BLaER1 treated with 17β-estradiol and CSF1 and Interleukin-3, amounts not matched to agents 10 nM and 100 nM (cell line): ENCODE results near the gene LYSMD4.

Experiments used
- H3K27ac ChIP-seq, 11 experiments: shearing (Covaris generic); formaldehyde crosslinking; 2 replicates each; pipeline ENCODE4 v1.8.1; 2022
- H3K27me3 ChIP-seq, 11 experiments: shearing (Covaris generic); formaldehyde crosslinking; 2 replicates each; pipeline ENCODE4 v1.8.1; 2022
- H3K36me3 ChIP-seq, 11 experiments: shearing (Covaris generic); formaldehyde crosslinking; 2 replicates each; pipeline ENCODE4 v1.8.1; 2022
- H3K4me1 ChIP-seq, 10 experiments: shearing (Covaris generic); formaldehyde crosslinking; 2 replicates each; pipeline ENCODE4 v1.8.1; 2022
- H3K4me2 ChIP-seq, 11 experiments: shearing (Covaris generic); formaldehyde crosslinking; 2 replicates each; pipeline ENCODE4 v1.8.1; 2022
- H3K4me3 ChIP-seq, 10 experiments: shearing (Covaris generic); formaldehyde crosslinking; 2 replicates each; pipeline ENCODE4 v1.8.1; 2022
- H3K9ac ChIP-seq, 11 experiments: shearing (Covaris generic); formaldehyde crosslinking; 2 replicates each; pipeline ENCODE4 v1.8.1; 2022
- H3K9me3 ChIP-seq, 11 experiments: shearing (Covaris generic); formaldehyde crosslinking; replicated peaks in 1 of 11; 2 replicates each; pipeline ENCODE4 v1.8.1; 2022
- H4K20me1 ChIP-seq, 11 experiments: shearing (Covaris generic); formaldehyde crosslinking; 2 replicates each; pipeline ENCODE4 v1.8.1; 2022
- Cebpa-rat ChIP-seq, 11 experiments: shearing (Covaris generic); IDR thresholded peaks; 2 replicates each; pipeline ENCODE4 v1.8.1; 2022

Gene LYSMD4

DNA sequence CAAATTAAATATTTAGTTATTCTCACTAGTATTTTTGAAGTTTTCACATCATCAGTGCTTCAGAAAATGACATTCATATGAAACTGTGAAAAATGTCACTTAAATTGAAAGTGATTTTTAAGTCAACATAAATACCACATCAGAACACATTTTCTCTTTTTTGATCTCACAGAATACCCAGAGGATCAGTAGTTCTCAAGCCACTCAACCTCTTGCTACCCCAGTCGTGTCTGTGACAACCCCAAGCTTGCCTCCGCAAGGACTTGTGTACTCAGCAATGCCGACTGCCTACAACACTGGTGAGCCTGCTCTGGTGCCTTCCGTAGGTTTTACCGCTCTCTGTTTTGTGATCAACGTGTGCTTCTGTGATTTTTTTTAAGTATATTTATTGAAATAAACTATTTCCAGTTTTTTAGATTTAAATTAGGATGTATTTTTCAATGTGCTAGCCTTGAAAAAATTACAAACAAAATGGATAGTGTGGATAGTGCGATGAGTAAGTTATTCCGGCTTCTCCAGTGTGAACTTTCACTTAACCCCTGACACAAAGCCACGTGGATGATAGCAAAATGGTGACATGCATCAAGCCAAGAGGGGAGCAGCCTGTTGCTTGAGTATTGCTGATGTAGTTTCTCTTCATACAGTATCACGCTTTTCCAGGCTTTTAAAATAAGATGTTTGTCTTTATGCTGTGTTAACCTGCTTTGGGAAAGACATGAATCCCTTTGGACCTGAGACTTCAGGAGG lies 26.5 kb downstream of the LYSMD4 start:
- Histone ChIP-seq H3K9ac (peak overlapping the region in 4 of 11 experiments; percentile 33 to 45 (median 40); a peak in 6 of 22 replicates), H3K4me1 (peaks cover 66 to 100% (median 93%) of the 10 kb centered on the region in 10 experiments), H3K4me2 (peak overlapping the region; percentile 52 to 71 (median 65)), H3K27ac (peak overlapping the region in 7 of 11 experiments; percentile 2 to 39 (median 31); a peak in 12 of 22 replicates), H4K20me1 (peaks cover 16 to 63% (median 40%) of the 10 kb centered on the region in 11 experiments; a peak in 21 of 22 replicates), H3K4me3 (no peak overlapping the region), H3K9me3 (no peaks in the 10 kb centered on the region), H3K27me3 (no peaks in the 10 kb centered on the region), H3K36me3 (peaks cover 36 to 67% (median 54%) of the 10 kb centered on the region in 11 experiments)
- no peak for TF ChIP-seq Cebpa-rat (IDR thresholded peaks at IDR 0.05)

DNA sequence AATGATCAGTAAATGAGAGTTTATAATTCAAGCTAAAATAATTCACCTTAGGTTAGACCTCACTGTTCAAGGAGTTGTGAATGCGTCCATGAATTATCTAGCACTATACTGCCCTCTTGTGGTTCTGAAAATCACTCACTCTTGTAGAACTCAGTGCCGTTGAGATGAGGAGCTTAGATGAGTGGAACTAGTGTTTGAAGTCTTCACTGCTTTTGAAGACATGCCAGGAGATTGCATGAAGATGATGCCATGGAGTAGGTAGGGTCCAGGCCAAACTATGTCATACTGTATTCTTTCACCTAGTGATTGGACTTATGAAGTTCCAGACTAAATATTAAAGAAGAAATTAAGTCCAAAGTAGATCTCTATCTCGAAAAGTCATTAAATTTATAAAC lies 28.8 kb downstream of the LYSMD4 start:
- peak overlapping the region in 7 of 11 experiments; percentile 18 to 81 (median 63); a peak in 9 of 22 replicates for H3K27ac ChIP-seq
- peaks cover 62 to 86% (median 74%) of the 10 kb centered on the region in 10 experiments for H3K4me1 ChIP-seq
- peak overlapping the region in 6 of 11 experiments; percentile 60 to 80 (median 62); a peak in 12 of 22 replicates for H3K4me2 ChIP-seq
- no peaks in the 10 kb centered on the region for H3K9me3 ChIP-seq
- peaks cover 13 to 46% (median 36%) of the 10 kb centered on the region in 11 experiments; a peak in 20 of 22 replicates for H3K36me3 ChIP-seq
- H3K4me3 ChIP-seq: no peak overlapping the region
- no peak for TF ChIP-seq Cebpa-rat (IDR thresholded peaks at IDR 0.05)
- peak overlapping the region in 5 of 11 experiments; percentile 36 to 69 (median 67); a peak in 8 of 22 replicates for H3K9ac ChIP-seq
- H3K27me3 ChIP-seq: no peaks in the 10 kb centered on the region
- peaks cover 0 to 40% (median 17%) of the 10 kb centered on the region in 11 experiments; a peak in 17 of 22 replicates for H4K20me1 ChIP-seq

DNA sequence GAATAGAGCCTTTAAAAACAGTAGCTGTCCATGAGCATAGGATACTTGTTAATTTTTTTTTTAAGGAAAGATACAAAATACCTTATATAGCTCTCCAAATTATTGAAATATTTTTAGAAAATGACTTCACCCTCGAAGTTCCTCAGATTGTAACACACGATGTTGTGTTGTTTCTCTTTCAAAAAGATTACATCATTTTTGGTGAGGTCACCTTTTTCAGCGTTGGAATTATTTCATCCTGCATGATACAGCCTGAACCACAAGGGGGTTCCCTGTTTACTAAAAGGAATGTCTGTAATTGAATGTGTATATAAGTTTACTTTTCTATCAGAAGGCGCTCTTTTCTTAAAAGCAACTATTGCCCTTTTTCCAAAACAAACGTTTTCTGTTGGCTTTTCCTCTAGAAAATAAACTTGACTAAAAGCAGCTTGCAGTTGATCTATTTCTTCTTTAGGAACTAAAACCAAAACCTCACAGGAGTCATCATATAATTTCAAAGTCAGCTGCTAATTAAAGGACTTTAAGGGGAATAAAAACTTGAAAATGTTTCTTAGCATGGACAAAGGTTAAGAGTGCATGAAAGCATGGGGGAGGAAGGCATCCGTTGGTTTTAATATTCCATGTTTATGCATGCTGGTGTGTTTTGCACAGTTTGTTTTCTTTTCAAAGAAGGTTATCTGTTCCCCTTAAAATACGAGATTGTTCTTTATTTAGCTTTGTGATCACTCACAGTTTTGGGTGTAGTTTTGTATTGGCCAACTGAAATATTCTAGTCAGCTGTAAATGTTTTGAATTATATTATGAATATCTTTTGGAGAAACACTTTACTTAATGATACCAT lies 29.4 kb downstream of the LYSMD4 start:
- Histone ChIP-seq H3K36me3 (peaks cover 7 to 46% (median 35%) of the 10 kb centered on the region in 11 experiments; a peak in 18 of 22 replicates), H3K9ac (peak overlapping the region in 10 of 11 experiments; percentile 10 to 69 (median 56); a peak in 17 of 22 replicates), H3K4me2 (peak overlapping the region; percentile 45 to 80 (median 60); a peak in 20 of 22 replicates), H3K4me3 (no peak overlapping the region), H3K27me3 (no peaks in the 10 kb centered on the region), H3K27ac (peak overlapping the region; percentile 27 to 81 (median 64); a peak in 21 of 22 replicates), H3K4me1 (peaks cover 57 to 80% (median 68%) of the 10 kb centered on the region in 10 experiments), H3K9me3 (no peaks in the 10 kb centered on the region), H4K20me1 (peaks cover 0 to 34% (median 11%) of the 10 kb centered on the region in 11 experiments; a peak in 14 of 22 replicates)
- TF ChIP-seq Cebpa-rat (IDR thresholded peaks at IDR 0.05): peak in 3 of 11 experiments; percentile 20 to 48 (median 32); a peak in 3 of 22 replicates

DNA sequence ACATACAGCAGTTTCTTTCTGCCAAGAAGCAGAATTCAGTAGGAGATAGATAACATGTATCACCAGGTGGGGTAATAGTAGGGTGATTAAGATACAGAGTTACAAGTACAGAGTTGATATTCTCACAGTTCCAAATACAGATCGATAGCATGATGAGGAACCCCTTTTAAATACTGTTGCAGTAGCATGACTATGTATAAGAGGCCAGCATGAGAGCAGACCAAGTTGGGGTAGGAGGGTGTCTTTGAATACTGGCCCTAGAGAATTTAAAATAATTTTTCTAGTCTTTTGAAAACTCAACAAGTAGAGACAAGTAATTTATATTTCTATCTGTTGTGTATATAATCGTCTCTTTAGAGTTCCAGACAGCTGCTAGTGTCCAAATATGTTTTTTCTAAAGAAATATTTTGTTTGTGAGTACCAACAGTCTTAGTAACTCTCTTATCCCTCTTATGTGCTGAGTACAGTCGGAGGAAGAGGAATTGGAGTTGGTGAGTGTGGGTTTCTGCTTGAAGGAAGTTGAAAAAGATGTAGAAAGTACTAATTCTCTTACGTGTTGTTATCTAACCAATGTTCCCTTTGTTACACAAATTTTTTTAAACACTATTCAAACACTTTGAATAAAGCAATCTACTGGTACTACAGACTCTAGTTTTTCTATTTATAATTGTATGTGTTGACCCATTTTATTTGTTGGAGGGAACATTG lies 30.2 kb downstream of the LYSMD4 start:
- Histone ChIP-seq H3K4me1 (peaks cover 49 to 72% (median 60%) of the 10 kb centered on the region in 10 experiments), H3K27me3 (no peaks in the 10 kb centered on the region), H3K4me3 (no peak overlapping the region), H3K9ac (peak overlapping the region; percentile 2 to 69 (median 56); a peak in 17 of 22 replicates), H4K20me1 (peaks cover 0 to 26% (median 5%) of the 10 kb centered on the region in 11 experiments; a peak in 7 of 22 replicates), H3K4me2 (peak overlapping the region; percentile 45 to 80 (median 60); a peak in 20 of 22 replicates), H3K36me3 (peaks cover 10 to 46% (median 29%) of the 10 kb centered on the region in 11 experiments; a peak in 20 of 22 replicates), H3K9me3 (no peaks in the 10 kb centered on the region), H3K27ac (peak overlapping the region; percentile 27 to 81 (median 64); a peak in 21 of 22 replicates)
- no peak for TF ChIP-seq Cebpa-rat (IDR thresholded peaks at IDR 0.05)

DNA sequence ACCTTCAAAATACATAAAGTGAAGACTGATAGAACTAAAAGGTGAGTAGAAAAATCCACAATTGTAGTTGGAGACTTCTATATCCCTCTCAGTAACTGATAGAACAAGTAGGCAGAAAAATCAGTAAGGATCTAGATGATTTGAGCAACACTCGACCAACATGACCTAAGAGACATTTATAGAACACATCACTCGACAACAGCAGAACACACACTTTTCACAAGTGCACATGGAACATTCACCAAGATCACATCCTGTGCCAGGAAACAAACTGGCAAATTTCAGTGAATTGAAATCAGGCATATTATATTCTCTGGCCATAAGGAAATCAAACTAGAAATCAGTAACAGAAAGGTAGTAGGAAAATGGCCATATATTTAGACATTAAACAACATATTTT lies 37.1 kb downstream of the LYSMD4 start:
- Histone ChIP-seq H3K36me3 (peaks cover 56 to 87% (median 78%) of the 10 kb centered on the region in 11 experiments), H4K20me1 (0 out of 22 replicates have a peak, but pooled peaks cover 0 to 6% (median 0%) of the 10 kb centered on the region in 11 experiments), H3K27ac (no peak overlapping the region), H3K4me3 (no peak overlapping the region), H3K4me2 (no peak overlapping the region), H3K9ac (no peak overlapping the region), H3K4me1 (peaks cover 0 to 4% (median 0%) of the 10 kb centered on the region in 10 experiments; a peak in 3 of 20 replicates), H3K9me3 (no peaks in the 10 kb centered on the region), H3K27me3 (no peaks in the 10 kb centered on the region)
- no peak for TF ChIP-seq Cebpa-rat (IDR thresholded peaks at IDR 0.05)

DNA sequence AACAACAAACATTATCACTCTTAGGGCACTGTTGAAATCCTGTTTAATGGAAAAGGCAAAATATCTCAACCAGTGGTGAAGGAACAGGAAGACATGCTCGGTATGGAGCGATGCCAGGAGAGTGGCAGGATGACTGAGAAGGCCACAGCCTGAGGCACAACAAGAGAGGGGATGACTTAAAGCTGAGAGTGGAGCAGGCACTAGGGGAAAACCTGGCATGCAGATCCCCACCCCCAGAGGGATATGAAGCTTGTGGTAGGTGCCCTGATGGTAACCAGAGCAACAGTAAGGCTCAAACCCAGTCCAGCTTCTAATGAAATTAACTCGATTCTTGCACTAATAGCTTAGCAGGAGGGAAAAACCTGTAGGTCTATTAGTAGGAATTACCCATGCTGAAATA lies 40.4 kb downstream of the LYSMD4 start:
- no peak overlapping the region for H3K9ac ChIP-seq

DNA sequence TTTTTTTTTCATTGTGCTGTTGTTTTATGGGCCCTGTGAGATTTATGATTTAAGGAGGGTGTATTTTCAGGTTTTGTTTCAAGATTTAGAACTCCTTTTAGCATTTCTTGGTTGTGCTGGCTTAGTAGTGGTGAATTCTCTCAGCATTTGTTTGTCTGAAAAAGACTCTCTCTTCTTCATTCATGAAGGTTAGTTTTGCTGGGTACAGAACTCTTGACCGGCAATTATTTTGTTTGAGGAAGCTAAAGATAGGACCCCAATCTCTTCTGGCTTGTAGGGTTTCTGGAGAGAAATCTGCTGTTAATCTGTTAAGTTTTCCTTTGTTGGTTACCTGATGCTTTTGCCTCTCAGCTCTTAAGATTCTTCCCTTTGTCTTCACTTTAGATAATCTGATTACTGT lies 46.9 kb downstream of the LYSMD4 start:
- Histone ChIP-seq H3K4me2 (no peak overlapping the region), H3K9ac (no peak overlapping the region), H4K20me1 (0 out of 22 replicates have a peak, but pooled peaks cover 0 to 9% (median 0%) of the 10 kb centered on the region in 11 experiments), H3K36me3 (peaks cover 94 to 100% (median 100%) of the 10 kb centered on the region in 11 experiments), H3K4me1 (peaks cover 0 to 16% (median 7%) of the 10 kb centered on the region in 10 experiments; a peak in 9 of 20 replicates), H3K4me3 (no peak overlapping the region), H3K27ac (no peak overlapping the region), H3K27me3 (no peaks in the 10 kb centered on the region), H3K9me3 (peaks cover 38 to 79% (median 67%) of the 10 kb centered on the region in 11 experiments)
- TF ChIP-seq Cebpa-rat (IDR thresholded peaks at IDR 0.05): no peak

More for the DNA sequence above, 40.4 kb downstream of the LYSMD4 start:
- Histone ChIP-seq H4K20me1 (0 out of 22 replicates have a peak, but pooled peaks cover 0 to 6% (median 0%) of the 10 kb centered on the region in 11 experiments), H3K27me3 (no peaks in the 10 kb centered on the region), H3K27ac (no peak overlapping the region), H3K4me3 (no peak overlapping the region), H3K4me1 (no peaks in the 10 kb centered on the region; a peak in 2 of 20 replicates), H3K36me3 (peaks cover 86 to 100% (median 98%) of the 10 kb centered on the region in 11 experiments), H3K9me3 (peaks cover 0 to 20% (median 7%) of the 10 kb centered on the region in 11 experiments; a peak in 12 of 22 replicates), H3K4me2 (no peak overlapping the region)
- TF ChIP-seq Cebpa-rat (IDR thresholded peaks at IDR 0.05): no peak
